GM23248 (cell line): ENCODE data around the gene SARS2. TPM values are rescaled to one million over a fixed set of nuclear protein-coding genes. Genes with fewer than 3 reads are reported as not detected.

ENCODE experiments used
- DNase-seq: peaks from one replicate; pipeline ENCODE4 v3.0.0-alpha.2; 2015
- H2AFZ ChIP-seq: fragments of 200-600 bp; sonication (generic); 2 replicates; pipeline ENCODE4 v1.6.1; 2016; ENCODE audit warnings: antibody characterized with exemption
- H3F3A ChIP-seq: fragments of 200-600 bp; sonication (generic); 2 replicates; pipeline ENCODE4 v1.6.1; 2016; ENCODE audit warnings: mild to moderate bottlenecking, antibody characterized with exemption, mixed run types; ENCODE audit not compliant: insufficient read depth
- H3K27ac ChIP-seq: fragments of 200-600 bp; sonication (generic); 2 replicates; pipeline ENCODE4 v1.5.1; 2016; ENCODE audit warnings: mild to moderate bottlenecking
- H3K27me3 ChIP-seq: fragments of 200-600 bp; sonication (generic); replicated peaks from 2 replicates; pipeline ENCODE4 v1.6.1; 2016; ENCODE audit warnings: mild to moderate bottlenecking; ENCODE audit not compliant: insufficient read depth
- H3K36me3 ChIP-seq: fragments of 200-600 bp; sonication (generic); 2 replicates; pipeline ENCODE4 v1.6.1; 2016; ENCODE audit warnings: low read depth, mild to moderate bottlenecking
- H3K4me1 ChIP-seq: fragments of 200-600 bp; sonication (generic); 2 replicates; pipeline ENCODE4 v1.6.1; 2016; ENCODE audit warnings: mild to moderate bottlenecking; ENCODE audit not compliant: insufficient read depth
- H3K4me2 ChIP-seq: fragments of 200-600 bp; sonication (generic); one replicate; pipeline ENCODE4 v1.6.1; 2016; ENCODE audit warnings: mild to moderate bottlenecking; ENCODE audit not compliant: unreplicated experiment
- H3K4me3 ChIP-seq: fragments of 200-600 bp; sonication (generic); 2 replicates; pipeline ENCODE4 v1.5.1; 2016; ENCODE audit warnings: mild to moderate bottlenecking
- H3K79me2 ChIP-seq: fragments of 200-600 bp; sonication (generic); 2 replicates; pipeline ENCODE4 v1.6.1; 2016; ENCODE audit warnings: mild to moderate bottlenecking; ENCODE audit not compliant: insufficient read depth
- H3K9ac ChIP-seq: fragments of 200-600 bp; sonication (generic); 2 replicates; pipeline ENCODE4 v1.6.1; 2016; ENCODE audit warnings: mild to moderate bottlenecking
- H3K9me2 ChIP-seq: fragments of 200-600 bp; sonication (generic); 2 replicates; pipeline ENCODE4 v1.6.1; 2016; ENCODE audit warnings: mixed run types, mild to moderate bottlenecking, moderate library complexity; ENCODE audit not compliant: insufficient read depth
- H3K9me3 ChIP-seq: fragments of 200-600 bp; sonication (generic); one replicate; pipeline ENCODE4 v1.6.1; 2017; ENCODE audit warnings: low read depth
- H4K20me1 ChIP-seq: fragments of 200-600 bp; sonication (generic); 2 replicates; pipeline ENCODE4 v1.6.0; 2016; ENCODE audit not compliant: insufficient read depth
- EZH2 ChIP-seq: fragments of 200-600 bp; sonication (generic); IDR thresholded peaks from 2 replicates; pipeline ENCODE4 v1.6.1; 2018; ENCODE audit warnings: antibody characterized with exemption, mild to moderate bottlenecking; ENCODE audit not compliant: insufficient read depth, poor library complexity, severe bottlenecking
- EZH2phosphoT487 ChIP-seq: fragments of 200-600 bp; sonication (generic); IDR thresholded peaks from 2 replicates; pipeline ENCODE4 v1.6.1; 2018; ENCODE audit warnings: antibody characterized with exemption, moderate library complexity, mild to moderate bottlenecking, low read depth; ENCODE audit not compliant: insufficient read depth
- WGBS, 2 experiments: methylation state at CpG; one replicate each; pipeline ENCODE4 v1.1.6; 2015 to 2017; ENCODE audit warnings: low lambda C conversion rate in 2 of 2, low coverage in 1 of 2; ENCODE audit errors: missing lambda C conversion rate in 2 of 2; 5-methylcytosine and 5-hydroxymethylcytosine counted together
- in situ Hi-C: fragments of 300-500 bp; cut with MboI; formaldehyde crosslinking; loops from 2 replicates; pipeline ENCODE4 v1.15.0; 2020
- polyA plus RNA-seq: library from polyadenylated mRNA; unstranded; fragments of >200 nt; fragmentation: Nextera tagmentation; extraction: Ambion mirVana; gene quantifications from 2 replicates; pipeline ENCODE4 v1.2.1, GENCODE V29; 2016
- total RNA-seq: library from RNA; depleted of rRNA; stranded (reverse); fragments of >200 nt; shearing (Covaris generic); gene quantifications from 2 replicates; pipeline ENCODE4 v1.2.3, GENCODE V29; 2014

The SARS2 gene
- total and polyA plus RNA-seq, 2 experiments from 2014 or later: 18.4 to 33.2 TPM

- no peak overlapping the region for H3K4me2 ChIP-seq
- peaks cover 66% of the 10 kb centered on the region for H3K79me2 ChIP-seq
- H3K36me3 ChIP-seq: no peaks in the 10 kb centered on the region
- 90 to 94% methylated on average over 1 of the region's 1 CpG for whole genome bisulfite sequencing, 2 experiments
- peaks cover 13% of the 10 kb centered on the region for H3K4me1 ChIP-seq
- no peaks in the 10 kb centered on the region for H3K9me2 ChIP-seq
- no peak for DNase-seq
- H4K20me1 ChIP-seq: no peaks in the 10 kb centered on the region
- H3K9me3 ChIP-seq: no peaks in the 10 kb centered on the region
- no peak overlapping the region for H3K9ac ChIP-seq
- H3K27ac ChIP-seq: no peak overlapping the region
- no peak overlapping the region for H2AFZ ChIP-seq
- peaks cover 8% of the 10 kb centered on the region; the same call in 1 of the 2 replicates for H3F3A ChIP-seq
- TF ChIP-seq EZH2: no peak
- TF ChIP-seq EZH2phosphoT487: no peak
- H3K4me3 ChIP-seq: no peak overlapping the region
- H3K27me3 ChIP-seq: no peaks in the 10 kb centered on the region
- in situ Hi-C loops: no loop called here
Measured at GRCh38 chr19:38901683-38902082, 28.9 kb downstream of the SARS2 start.

DNA sequence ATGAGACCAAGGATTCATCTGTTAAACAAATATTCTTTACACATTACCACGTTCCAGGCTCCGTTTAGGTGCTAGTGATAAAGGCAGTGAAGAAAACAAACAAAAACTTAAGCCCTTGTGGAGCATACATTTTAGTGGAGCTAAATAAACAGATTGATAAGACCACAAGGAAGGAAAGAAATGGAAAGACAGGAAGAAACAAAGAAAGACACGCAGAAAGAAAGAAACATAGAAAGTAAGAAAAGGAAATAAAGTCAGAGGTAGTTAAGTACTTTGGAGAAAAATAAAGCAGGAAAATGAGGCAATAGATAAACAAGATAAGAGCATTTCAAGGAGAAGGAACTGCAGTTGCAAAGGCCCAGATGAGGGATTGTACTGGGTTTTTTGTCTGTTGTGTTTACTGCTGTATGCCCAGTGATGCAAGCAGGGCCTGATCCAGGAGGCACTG lies 29.8 kb downstream of the SARS2 start:
- 37 to 43% methylated on average over 3 of the region's 3 CpGs for WGBS, 2 experiments
- H3K27me3 ChIP-seq: no peaks in the 10 kb centered on the region
- peak overlapping the region; percentile 92 for H2AFZ ChIP-seq
- peak overlapping the region; percentile 100 for H3K4me2 ChIP-seq
- H3K4me3 ChIP-seq: peak overlapping the region; percentile 92
- peak; percentile 26 for DNase-seq
- H3K36me3 ChIP-seq: no peaks in the 10 kb centered on the region
- H3K9me3 ChIP-seq: no peaks in the 10 kb centered on the region
- peak overlapping the region; percentile 91 for H3K9ac ChIP-seq
- peak overlapping the region; percentile 69 for H3K27ac ChIP-seq
- in situ Hi-C loops: no loop called here
- peaks cover 8% of the 10 kb centered on the region; the same call in 1 of the 2 replicates for H3F3A ChIP-seq
- no peaks in the 10 kb centered on the region for H3K9me2 ChIP-seq
- H3K4me1 ChIP-seq: peaks cover 13% of the 10 kb centered on the region
- TF ChIP-seq EZH2phosphoT487 (no peak), EZH2 (no peak)
- H3K79me2 ChIP-seq: peaks cover 72% of the 10 kb centered on the region
- no peaks in the 10 kb centered on the region for H4K20me1 ChIP-seq

DNA sequence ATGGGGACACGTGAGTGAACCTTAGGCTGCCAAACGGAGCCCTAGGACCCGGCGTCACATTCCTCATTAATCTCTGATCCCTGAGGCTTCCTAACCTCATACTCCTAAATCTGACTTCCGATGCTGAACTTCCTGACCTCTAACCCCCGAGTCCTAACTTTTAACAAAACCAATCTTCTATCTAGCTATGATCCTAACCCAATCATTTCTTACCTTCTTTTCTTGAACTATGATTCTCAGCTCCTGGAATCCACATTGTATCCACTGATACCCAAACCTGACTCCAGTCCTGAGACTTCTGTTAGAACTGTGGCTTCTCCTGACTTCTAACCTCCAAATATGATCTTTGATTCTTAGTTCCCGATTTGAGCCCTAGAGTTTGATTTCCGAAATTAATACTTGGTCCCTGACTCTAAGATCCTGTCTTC lies 30.3 kb downstream of the SARS2 start:
- Histone ChIP-seq H3K9me3 (no peaks in the 10 kb centered on the region), H4K20me1 (no peaks in the 10 kb centered on the region), H3K27me3 (no peaks in the 10 kb centered on the region), H3K4me3 (peak overlapping the region; percentile 92), H3K36me3 (no peaks in the 10 kb centered on the region), H3K9me2 (no peaks in the 10 kb centered on the region), H2AFZ (peak overlapping the region; percentile 92), H3K4me2 (peak overlapping the region; percentile 100), H3K9ac (peak overlapping the region; percentile 91), H3K27ac (peak overlapping the region; percentile 69), H3F3A (peaks cover 8% of the 10 kb centered on the region; the same call in 1 of the 2 replicates), H3K4me1 (peaks cover 13% of the 10 kb centered on the region), H3K79me2 (peaks cover 72% of the 10 kb centered on the region)
- in situ Hi-C loops: no loop called here
- 0% methylated on average over 8 of the region's 8 CpGs for WGBS, 2 experiments
- TF ChIP-seq EZH2 (no peak), EZH2phosphoT487 (no peak)
- peak; percentile 30 for DNase-seq

GRCh38 chr19:38899447-38900201 lies 30.9 kb downstream of the SARS2 start, which contains the start of the genes NFKBIB and SIRT2:
TSS of gene NFKBIB (plus strand) at chr19:38899969. CDS start at chr19:38900033, 64 bp downstream.
TSS of gene SIRT2 (minus strand) at chr19:38899618. CDS start at chr19:38899521, 97 bp downstream.
- Histone ChIP-seq H3K9me2 (no peaks in the 10 kb centered on the region), H3K4me1 (peaks cover 13% of the 10 kb centered on the region), H3K36me3 (no peaks in the 10 kb centered on the region), H4K20me1 (no peaks in the 10 kb centered on the region), H3K27me3 (no peaks in the 10 kb centered on the region), H3F3A (peaks cover 8% of the 10 kb centered on the region; the same call in 1 of the 2 replicates), H3K27ac (peak within 1 kb of the TSS; percentile 69), H3K9ac (peak within 1 kb of the TSS; percentile 91), H2AFZ (peak within 1 kb of the TSS; percentile 94), H3K9me3 (no peaks in the 10 kb centered on the region), H3K79me2 (peaks cover 71% of the 10 kb centered on the region), H3K4me3 (peak within 1 kb of the TSS; percentile 92), H3K4me2 (peak within 1 kb of the TSS; percentile 100)
- peak; percentile 100 for DNase-seq
- in situ Hi-C loops: no loop called here
- WGBS, 2 experiments: 0 to 1% methylated on average over 61 of the region's 64 CpGs
- TF ChIP-seq EZH2 (no peak), EZH2phosphoT487 (no peak)
